Dermis microvascular lymphatic vessel endothelial cell (primary cell): ENCODE data around the gene AUTS2. TPM values are rescaled to one million over a fixed set of nuclear protein-coding genes. Genes with fewer than 3 reads are reported as not detected.
A peak's percentile ranks its signal among the peaks of the same experiment; 100 is the strongest.
"Not testable (repeated sequence)": the region's sequence is repeated elsewhere in the genome, so short reads cannot be mapped to it uniquely, and the experiment has no call there.

Source experiments
- DNase-seq, 2 donors: peaks; one replicate each; pipeline versions ENCODE4 v3.0.0 to v3.0.0-alpha.2; 2010; ENCODE audit warnings: low read depth in 2 of 2
- total RNA-seq: library from RNA; depleted of rRNA; stranded (reverse); fragments of >200 nt; gene quantifications from 2 replicates; pipeline ENCODE4 v1.2.1, GENCODE V29; 2014

AUTS2 gene
- total RNA-seq, 1 donor from 2014 or later, result 0.51 TPM

DNA sequence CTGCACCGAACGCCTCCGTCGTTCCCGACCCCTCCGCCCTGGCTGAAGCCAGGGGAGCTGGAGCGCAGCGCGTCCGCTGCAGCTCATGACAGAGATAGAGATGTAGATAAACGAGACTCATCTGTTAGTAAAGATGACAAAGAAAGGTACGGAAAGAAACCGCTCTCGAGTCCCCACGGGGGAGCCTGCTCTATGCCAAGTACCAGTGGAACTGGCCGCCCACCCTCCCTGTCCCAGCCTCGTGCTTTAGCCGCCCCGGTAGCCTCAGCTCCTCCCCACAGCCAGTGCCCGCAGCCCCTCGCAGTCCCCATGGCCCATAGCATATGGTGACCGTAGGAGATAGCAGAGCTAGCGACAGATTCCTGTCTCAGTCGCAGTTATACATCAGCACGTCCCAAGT, 1189.0 kb downstream of the AUTS2 start:
- DNase-seq, result no peak

DNA sequence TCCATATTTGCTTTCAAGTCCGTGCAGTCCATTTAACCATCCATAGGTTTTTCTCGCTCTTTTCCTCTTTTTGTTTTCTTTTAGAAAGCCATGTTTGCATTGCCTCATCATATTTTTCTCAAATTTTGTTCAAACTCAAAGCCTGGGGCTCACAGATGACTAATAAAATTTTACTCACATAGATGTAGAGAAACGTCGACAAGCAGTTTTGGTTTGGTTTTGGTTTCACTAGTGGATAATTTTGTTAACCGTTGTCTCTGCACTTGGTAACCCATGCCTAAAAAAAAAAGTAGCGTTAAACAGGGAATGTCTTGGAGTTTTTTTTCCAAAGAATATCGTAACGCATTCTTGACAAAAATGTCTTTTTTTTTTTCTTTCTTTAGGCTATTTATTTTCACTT, 1189.5 kb downstream of the AUTS2 start:
- DNase-seq, result no peak

DNA sequence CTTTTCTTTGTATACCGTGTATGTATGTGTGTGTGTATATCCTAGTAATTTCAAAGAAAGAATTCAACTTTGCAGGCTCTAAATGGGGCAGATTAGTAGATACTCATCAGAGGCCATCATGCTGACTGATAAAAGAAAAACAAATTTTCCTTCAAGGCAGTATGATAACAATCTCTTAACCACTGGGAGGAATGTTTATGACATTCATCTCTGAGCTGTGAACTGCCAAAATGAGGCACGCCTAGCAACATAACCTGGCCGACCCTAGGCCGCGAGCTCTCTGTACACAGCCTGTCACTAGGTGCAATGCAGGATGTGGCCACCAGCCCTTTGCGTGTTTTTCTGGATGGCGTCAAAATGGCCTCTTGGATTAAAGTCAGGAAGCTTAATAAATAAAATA, 1190.0 kb downstream of the AUTS2 start:
- no peak for DNase-seq

DNA sequence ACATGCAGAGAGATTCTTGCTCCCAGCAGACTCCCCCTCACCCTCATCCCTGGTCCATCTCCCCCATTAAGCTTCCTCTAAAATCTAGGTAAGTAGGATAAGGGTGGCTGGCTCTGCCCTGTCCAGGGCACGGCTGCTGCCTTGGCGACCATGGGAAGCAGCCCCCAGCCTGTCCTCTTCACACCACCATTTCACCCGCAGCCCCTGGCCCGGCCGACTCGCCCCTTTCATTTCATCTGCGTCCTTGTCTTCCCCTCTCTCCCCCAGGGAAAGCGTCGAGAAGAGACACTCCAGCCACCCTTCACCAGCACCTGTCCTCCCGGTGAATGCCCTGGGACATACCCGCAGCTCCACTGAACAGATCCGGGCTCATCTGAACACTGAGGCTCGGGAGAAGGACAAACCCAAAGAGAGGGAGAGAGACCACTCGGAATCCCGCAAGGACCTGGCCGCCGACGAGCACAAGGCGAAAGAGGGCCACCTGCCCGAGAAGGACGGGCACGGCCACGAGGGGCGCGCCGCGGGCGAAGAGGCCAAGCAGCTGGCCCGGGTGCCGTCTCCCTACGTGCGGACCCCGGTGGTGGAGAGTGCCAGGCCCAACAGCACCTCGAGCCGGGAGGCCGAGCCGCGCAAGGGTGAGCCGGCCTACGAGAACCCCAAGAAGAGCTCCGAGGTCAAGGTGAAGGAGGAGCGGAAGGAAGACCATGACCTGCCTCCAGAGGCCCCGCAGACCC, 1191.4 kb downstream of the AUTS2 start:
- DNase-seq, result no peak

DNA sequence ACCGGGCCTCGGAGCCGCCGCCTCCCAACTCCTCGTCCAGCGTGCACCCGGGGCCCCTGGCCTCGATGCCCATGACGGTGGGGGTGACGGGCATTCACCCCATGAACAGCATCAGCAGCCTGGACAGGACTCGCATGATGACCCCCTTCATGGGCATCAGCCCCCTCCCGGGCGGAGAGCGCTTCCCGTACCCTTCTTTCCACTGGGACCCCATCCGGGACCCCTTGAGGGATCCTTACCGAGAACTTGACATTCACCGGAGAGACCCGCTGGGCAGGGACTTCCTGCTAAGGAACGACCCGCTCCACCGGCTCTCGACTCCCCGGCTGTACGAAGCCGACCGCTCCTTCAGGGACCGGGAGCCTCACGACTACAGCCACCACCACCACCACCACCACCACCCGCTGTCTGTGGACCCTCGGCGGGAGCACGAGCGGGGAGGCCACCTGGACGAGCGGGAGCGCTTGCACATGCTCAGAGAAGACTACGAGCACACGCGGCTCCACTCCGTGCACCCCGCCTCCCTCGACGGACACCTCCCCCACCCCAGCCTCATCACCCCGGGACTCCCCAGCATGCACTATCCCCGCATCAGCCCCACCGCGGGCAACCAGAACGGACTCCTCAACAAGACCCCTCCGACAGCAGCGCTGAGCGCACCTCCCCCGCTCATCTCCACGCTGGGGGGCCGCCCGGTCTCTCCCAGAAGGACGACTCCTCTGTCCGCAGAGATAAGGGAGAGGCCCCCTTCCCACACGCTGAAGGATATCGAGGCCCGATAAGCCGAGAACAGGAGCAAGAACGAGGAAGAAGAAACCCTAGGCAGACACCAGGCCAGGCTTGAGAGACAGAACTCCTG, 1192.2 kb downstream of the AUTS2 start:
- DNase-seq, result no peak

DNA sequence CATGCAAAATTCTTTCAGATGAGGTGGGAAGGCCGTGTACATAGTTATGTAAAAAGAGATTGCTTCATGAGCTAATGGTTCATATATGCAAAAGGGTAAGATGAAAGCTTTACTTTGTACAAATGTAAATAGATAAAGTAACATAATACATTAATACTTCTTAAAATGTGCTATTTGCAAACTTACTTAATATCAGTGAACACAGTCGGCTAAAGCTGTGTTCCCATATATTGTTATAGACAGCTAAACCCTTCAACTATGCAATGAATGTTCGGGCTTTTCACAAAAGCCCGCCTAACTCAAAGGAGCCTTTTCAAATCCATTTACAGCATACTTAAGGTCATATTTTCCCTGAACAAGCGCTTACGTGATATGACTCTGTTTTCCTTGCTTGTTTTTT, 1193.1 kb downstream of the AUTS2 start:
- DNase-seq, result no peak

DNA sequence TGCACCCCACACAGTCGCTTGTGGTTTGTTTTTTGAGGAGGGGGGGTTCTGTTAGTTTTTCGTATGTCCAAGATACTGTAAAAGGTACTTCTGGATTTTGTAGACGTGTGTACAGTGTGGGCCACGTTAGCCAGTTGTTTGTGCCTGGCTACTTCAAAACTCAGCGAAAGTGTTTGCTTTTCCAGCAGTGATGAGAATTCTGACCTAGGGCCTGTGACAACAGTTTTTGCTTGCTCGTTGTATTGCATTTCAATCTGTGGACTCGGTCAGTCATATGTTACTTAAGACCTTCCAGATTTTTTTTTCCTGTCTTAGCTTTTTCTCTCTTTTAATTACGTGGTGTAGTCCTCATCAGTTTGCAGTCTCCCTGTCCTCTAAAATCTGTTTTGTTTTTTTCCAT, 1194.8 kb downstream of the AUTS2 start:
- DNase-seq, result no peak

DNA sequence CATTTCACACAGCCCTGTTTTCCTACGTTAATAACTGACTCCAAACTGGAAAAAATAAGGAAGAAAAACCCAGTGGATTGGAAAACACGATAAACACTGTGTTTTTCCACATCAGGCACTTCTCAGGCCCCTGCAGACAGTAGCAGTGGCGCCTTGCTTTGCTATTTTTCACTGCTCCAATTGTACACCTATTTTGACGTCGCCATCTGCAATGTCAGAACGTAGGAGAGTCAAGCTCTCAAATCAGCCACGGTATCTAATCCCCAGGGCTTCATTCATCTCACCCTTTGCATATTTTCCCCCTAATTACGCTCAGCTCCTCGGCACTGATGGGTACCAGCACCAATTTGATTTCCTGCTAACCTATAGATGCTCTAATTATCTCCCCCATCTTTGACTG, 1195.5 kb downstream of the AUTS2 start:
- DNase-seq, result no peak

DNA sequence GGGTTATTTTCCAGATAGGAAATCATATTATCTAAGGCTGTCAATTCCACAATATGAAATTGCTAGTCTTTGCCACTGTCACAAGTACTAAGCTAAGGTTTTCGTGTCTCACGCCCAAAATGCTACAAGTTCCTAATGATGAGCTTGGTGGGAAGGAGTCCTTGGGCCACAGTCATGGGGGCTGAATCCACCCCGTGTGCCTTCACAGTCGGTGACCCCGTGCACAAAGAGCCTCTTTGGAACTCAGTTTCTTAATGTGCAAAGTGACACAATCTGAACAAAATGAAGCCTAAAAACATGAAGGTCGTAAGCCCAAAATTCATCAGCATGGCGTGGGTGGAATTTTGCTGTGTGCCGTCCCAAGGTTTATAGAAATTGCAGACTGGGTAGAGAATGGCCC, 1196.7 kb downstream of the AUTS2 start:
- no peak for DNase-seq

DNA sequence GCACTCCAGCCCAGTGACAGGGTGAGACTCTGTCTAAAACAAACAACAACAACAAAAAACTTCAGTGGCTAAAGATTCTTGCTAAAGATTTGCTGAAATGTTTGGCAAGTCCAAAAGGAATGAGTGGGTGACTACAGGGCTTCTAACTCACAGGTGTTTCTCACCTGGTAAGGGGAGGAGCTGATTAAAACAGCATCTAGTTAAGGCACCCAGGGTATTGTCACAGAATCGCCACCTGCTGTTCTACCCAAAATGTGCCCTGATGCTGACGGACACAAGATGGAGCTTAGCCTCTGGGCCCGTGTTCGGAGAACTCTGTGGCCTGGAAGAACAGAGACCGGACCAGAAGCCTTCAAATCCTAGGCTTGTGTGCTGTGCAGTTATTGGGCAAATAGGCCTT, 1197.7 kb downstream of the AUTS2 start:
- no peak for DNase-seq

DNA sequence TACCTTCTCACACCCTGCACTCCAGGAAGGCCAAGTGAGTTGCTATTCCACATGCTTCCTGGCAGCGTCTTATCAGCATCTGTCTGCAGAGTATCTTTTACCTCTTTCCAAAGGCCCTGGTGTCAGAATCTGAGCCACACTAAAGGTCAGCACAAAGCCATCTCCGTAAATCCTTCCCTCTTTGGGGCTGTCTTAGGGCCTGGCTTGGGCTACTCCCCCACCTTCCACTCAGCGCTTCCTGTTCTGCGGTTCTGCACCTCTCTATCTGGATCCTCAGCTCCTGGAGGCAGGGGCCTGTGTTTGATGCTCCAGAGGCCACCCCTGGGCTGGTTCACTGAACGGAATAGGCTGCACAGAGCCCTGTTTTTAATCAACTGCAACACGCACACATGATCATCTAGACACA, 1198.8 kb downstream of the AUTS2 start:
- DNase-seq, result no peak

DNA sequence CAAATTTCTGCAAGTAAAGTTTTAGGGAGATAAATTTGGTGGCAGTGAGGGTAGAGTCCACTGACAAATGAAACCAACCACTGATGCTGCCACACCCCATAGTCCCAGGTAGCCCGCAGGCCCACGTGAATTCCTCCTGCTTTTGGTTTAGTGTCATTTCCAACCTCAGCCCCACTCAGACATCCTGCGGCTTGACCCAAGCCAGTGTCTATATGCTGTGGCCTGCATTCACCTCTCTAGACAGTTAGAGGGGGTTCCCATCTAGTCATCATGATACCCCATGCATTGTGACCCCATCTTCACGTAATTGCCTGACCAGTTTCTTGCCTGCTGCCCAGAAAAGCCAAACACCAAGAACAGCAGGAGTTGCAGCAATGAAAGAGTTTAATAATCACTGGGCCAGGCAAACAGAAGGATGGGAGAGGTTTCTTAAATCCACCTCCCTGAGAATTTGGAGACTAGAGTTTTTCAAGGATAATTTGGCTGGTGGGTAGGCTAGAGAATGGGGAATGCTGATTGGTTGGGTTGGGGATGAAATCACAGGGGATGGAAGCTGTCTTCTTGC, 1201.6 kb downstream of the AUTS2 start:
- DNase-seq, result no peak

DNA sequence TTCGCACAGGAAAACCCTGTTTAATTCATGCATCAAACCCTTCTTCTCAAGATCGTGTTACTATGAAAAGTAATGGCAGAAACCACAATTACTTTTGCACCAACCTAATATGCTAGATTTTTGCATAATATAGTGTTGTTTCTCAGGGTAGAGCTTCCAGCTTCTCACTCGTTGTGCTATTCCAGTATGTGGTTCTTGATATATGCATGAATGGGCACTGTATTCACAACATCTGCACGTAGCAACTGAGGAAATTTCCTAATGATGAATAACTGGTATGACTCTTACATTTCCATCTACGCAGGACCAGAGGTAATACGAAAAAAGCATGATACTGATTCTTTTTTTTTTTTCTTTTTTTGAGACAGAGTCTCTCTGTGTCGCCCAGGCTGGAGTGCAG, 1207.1 kb downstream of the AUTS2 start:
- no peak for DNase-seq

DNA sequence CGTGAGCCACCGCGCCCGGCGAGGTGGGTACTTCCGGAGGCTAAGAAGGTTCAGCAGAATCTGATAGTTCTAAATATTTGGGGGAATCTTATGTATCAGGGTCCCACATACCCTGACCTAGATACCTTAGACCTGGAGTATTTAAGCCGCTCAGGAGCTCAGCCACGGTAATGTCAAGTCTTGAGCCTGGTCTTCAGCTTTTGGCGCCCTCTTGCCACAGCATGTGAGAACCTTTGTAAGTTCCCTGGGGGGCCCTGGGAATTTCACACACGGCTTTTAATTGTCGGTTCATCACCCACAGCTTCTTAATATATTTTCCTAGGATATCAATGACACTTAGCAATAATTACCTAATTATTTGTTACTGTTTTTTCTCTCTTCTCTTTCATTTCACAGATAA, 1209.4 kb downstream of the AUTS2 start:
- DNase-seq, result no peak

DNA sequence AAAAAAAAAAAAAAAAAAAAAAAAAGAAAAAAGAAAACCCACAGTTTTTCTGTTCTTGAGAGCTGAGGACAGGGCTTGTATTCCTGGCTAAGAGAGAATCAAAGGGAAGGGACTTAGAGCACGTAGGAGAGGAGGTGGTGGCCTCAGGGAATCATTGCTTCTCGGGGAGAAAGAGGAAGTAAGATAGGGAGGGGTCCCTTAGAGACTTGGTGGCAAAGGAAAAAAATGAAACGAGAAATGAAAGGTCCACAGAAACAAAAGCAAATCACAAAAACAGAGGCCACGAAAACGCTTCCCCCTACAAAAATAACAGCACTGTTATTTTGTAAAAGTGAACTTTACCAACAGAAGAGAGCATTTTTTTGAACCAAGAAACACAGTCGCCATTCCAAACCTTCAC, 1210.6 kb downstream of the AUTS2 start:
- DNase-seq, result no peak

DNA sequence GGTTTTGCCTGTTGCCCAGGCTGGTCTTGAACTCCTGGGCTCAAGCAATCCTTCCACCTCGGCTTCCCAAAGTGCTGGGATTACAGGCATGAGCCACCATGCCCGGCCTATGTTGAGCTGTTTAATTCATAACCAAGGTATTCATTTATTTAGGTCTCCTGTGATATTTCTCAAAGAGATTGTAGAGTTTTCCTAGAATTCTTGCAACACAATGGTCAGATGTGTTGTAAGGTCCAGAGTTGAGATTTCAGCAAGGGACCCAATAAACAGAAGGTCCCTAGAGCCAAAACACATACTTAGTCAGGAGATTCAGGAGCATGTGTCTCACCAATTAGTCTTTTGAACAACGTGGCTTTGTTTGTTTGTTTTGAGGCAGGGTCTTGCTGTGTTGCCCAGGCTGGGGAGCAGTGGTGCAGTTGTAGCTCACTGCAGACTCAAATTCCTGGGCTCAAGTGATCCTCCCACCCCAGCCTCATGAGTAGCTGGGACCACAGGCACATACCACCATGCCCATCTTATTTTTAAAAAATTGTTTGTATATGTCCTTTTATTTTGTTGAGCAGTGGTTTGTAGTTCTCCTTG, 1212.4 kb downstream of the AUTS2 start:
- no peak for DNase-seq

DNA sequence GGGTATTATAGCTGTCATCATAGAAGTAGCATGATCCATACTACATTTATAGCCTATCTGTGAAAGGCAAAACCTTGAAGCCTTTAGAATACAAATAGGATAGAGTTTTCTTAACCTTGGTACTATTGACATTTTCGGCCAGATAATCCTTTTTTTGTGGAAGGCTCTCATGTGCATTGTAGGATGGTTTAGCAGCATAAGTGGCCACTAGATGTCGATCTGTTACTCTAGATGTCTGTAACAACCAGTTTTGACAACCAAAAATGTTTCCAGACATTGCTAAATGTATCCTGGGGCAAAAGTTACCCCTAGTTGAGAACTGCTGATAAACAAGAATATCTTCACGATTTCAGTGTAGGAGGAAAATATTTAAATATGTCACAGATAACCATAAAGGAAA, 1214.2 kb downstream of the AUTS2 start:
- no peak for DNase-seq

DNA sequence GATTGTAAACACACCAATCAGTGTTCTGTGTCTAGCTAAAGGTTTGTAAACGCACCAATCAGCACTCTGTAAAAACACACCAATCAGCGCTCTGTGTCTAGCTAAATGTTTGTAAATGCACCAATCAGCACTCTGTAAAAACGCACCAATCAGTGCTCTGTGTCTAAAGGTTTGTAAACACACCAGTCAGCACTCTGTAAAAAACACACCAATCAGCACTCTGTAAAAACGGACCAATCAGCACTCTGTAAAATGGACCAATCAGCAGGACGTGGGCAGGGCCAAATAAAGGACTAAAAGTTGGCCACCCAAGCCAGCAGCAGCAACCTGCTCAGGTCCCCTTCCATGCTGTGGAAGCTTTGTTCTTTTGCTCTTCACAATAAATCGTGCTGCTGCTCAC, 1224.2 kb downstream of the AUTS2 start:
- DNase-seq, result not testable (repeated sequence)

DNA sequence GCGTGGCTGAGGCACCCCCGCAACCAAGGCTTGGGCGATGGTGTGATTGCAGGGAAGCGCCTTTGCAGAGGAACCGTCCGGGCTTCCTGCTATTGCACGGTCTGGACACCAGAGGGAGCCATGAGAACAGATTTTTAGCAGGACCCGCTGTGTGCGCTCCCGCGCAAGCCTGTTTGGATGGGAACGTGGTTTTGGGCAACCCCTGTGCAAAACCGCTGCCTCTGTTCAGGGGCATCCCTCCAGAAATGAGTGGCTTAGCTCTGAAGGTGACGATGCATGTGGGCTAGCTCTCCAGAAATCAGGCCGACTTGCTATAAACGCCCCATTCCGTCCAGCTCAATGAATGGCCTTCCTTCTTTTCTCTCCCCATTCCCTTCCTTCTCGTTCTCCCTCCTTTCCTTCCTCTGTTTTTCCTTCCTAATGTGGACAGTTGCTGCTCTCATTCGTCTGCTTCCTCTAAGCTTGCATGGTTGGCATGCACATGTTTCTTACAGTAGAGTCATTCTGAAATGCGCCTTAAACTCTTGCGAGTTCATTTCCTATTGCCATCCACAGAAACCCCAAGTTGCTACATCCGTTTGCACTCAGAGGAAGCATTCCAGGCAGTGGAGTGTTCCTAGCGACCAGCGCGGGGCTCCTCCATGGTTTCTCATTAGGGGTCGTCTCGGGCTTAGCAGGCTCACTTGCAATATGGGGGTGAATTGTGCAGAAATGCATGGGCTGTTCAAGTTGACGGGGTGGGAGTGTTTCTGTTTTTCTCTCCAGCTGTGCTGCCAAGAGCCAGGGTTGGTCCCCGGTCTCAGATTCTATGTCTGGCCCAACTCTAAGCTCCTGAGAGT, 1231.2 kb downstream of the AUTS2 start:
- DNase-seq, result peak; percentile 21 to 48

DNA sequence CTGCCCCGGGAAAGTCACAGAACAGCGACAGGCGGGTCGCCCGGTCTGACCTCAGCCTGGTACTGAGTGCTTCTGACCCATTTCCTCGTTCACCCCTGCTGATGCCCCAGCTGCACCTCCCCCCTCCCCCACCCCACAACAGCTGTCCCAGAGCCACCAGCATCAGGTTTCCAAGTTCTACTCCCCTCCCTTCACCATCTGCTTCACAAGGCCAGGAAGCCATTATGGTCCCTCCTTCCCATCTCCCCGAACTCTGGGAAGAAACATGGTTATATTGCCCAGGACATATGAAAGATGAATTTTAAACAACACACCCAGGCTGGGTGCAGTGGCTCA, 1231.8 kb downstream of the AUTS2 start:
- no peak for DNase-seq

DNA sequence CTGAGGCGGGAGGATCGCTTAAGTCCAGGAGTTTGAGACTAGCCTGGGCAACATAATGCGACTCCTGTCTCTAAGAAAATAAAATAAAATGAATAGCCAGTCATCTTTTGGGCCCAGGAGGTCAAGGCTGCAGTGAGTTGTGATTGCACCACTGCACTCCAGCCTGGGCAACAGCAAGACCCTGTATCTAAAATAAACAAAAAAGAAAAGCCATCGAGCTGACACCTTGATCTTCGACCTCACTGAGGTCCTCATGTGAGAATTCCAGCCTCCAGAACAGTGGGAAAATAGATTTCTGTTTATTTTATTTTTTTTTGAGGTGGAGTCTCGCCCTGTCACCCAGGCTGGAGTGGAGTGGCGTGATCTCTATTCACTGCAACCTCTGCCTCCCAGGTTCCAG, 1232.2 kb downstream of the AUTS2 start:
- no peak for DNase-seq

DNA sequence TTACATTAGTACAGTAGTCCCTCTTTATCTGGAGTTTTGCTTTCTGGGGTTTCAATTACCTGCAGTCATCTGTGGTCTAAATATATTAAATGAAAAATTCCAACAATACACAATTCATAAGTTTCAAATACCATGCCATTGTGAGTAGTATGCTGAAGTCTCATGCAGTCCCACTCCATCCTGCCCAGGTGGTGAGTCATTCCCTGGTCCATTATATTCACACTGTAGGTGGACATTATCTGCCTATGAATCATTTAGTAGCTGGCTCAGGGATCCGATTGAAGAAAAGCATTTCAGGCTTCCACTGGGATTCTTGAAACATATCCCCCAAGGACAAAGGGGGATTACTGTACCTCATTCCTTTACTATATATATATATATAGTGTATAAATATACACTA, 1235.5 kb downstream of the AUTS2 start:
- DNase-seq, result peak in 1 of 2 donors; percentile 31
